ENCODE results near the gene OTUB2.
"Not testable (repeated sequence)": the region's sequence is repeated elsewhere in the genome, so short reads cannot be mapped to it uniquely, and the experiment has no call there.

Gene OTUB2

GRCh38 chr14:94059998-94060397 is 33.9 kb downstream of the OTUB2 start:
- DNase-seq, result no peak

DNA sequence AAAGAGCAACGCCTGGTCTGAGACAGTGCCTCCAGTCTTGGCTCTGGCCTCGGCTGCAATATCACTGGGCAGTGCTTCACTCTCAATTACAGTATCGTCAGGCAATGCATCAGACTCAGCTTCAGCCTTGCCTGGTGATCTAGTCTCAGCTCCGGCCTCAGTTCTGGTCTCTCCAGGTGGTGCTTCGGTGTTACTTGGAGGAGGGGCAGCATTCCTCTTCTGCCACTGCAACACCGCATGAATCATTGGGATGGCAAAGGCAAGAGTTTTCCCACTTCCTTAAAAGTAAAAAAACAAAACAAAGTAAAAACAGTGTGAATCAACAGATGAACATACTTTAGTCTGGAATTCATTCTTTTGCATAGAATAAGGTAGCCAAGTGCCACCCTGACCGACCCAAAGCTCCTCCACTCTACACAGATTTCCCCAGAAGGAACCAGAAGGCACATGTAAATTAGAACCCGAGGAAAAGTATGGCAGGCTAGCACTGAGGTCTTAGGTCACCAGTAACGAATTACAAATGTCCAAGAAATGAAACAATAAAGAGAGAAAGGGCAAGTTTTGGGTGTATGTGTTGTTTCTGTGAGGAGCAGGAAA is 36.3 kb downstream of the OTUB2 start:
- no peak for DNase-seq

DNA sequence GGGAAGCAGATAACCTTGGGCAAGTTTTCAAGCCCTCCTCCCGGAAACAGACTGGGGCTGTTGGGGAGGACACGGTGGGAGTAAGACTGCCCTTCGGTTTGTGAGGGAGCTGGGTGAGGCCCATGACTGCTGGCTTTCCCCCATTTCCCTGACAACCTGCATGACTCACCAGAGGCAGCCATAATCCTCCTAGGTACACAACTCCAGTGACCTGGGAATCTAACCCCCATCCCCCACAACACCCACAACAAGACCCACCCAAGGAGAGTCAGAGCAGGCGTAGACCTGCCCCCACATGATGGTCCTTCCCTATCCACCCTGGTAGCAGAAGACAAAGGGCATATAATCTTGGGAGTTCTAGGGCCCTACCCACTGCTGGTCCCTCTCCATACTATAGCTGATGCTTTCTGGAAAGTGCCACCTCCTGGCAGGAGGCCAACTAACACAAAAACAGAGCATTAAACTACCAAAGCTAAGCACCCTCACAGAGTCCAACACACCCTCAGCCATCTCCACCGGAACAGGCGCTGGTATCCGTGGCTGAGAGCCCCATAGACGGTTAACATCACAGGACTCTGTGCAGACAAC is 40.0 kb downstream of the OTUB2 start:
- DNase-seq, result no peak

GRCh38 chr14:94072076-94072475 is 45.9 kb downstream of the OTUB2 start:
- not testable (repeated sequence) for DNase-seq

DNA sequence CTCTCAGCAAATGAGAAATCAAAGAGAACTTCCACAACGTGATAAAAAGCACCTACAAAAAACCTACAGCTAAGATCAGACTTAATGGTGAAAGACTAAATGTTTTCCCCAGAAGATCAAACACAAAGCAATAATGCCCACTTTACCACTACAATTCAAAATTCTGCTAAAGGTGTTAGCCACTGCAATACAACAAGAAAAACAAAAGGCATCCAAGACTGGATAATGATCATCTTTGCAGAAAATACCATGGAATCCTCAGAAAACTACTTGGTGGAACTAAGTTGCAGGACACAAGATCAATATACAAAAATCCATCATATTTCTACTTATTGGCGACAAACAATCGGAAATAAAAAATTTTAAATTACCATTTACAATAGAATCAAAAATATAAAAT is 48.4 kb downstream of the OTUB2 start:
- DNase-seq, result no peak

- no peak for DNase-seq
Observed at GRCh38 chr14:94075008-94075407, 48.9 kb downstream of the OTUB2 start.

GRCh38 chr14:94077111-94077821 is 51.1 kb downstream of the OTUB2 start:
- no peak for DNase-seq

DNA sequence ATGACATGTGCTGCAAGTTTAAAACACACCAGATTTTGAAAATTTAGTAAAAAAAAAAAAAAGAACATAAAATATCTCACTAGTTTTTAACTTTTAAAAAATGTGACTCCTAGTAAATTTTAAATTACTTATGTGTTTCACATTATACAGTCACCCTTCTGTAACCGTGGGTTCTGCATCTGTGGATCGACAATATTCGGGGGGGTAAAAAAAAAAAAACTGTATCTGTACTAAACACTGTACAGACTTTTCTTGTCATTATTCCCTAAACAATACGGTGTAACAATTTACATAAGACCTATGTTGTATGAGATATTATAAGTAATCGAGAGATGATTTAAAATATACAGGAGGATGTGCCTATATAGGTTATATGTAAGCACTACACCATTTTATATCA is 51.7 kb downstream of the OTUB2 start:
- no peak for DNase-seq

DNA sequence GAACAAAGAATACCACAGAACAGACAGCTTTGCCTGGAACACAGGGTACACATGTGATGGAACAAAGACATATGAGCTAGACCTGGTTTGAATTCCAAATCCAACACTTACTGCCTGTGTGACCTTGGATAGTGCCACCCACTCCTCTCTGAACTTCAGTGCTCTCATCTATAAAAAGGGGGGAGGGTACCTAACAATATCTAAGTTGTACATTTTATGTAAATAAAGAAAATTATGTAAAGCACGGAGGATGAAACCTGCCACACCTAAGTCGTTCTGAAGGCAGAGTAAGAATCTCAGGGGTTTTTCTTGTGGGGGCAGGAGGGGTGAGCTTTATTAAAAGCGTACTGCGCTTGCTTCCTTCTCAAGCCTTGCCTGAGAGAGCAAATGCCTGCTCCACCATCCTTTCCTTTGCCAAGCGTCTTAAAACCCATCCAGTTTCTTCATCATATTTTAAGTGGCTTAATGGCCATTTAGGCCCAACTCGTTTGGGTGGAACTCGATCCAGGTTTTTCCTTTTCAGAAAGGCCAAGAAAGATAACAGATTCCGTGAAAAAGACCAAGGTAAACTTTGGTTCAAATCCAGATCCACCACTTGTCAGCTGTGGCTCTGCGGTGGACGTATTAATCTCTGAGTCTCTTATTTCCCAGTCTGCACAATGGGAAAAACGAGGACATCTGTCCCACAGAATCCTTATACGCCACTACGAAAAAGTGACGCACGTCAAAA is 53.9 kb downstream of the OTUB2 start:
- DNase-seq, result no peak

- peak; percentile 97 for DNase-seq
Observed at GRCh38 chr14:94080621-94081385, 54.7 kb downstream of the OTUB2 start, which contains the start of the genes DDX24 and IFI27L1. Gene DDX24, minus strand, starts transcription at chr14:94081202. Its CDS starts 1,460 bp downstream, at chr14:94079742. Gene IFI27L1, plus strand, starts transcription at chr14:94081310. Its CDS starts 15,628 bp downstream, at chr14:94096938.

DNA sequence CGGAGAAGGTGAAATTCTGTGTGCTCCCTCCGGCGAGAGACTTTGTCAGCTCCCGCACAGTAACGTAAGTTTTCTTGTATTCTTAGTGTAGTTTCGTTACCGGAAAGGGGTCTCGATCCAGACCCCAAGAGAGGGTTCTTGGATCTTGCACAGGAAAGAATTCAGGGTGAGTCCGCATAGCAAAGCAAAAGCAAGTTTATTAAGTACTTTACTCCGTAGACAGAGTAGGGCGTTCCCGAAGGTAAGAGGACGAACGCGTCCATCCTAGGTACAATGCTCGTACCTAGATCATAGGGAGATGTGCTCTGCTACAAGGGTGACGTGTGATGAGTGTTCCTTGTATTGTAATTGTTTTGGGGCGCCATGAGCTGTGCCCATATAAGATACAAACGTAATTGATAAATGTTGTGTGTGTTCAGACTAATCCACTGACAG is 55.3 kb downstream of the OTUB2 start:
- no peak for DNase-seq

- no peak for DNase-seq
Observed at GRCh38 chr14:94087891-94088290, 61.8 kb downstream of the OTUB2 start.

GRCh38 chr14:94088516-94088915 is 62.4 kb downstream of the OTUB2 start:
- DNase-seq, result no peak

GRCh38 chr14:94089479-94089878 is 63.3 kb downstream of the OTUB2 start:
- no peak for DNase-seq

- DNase-seq, result no peak
Observed at GRCh38 chr14:94093418-94093817, 67.3 kb downstream of the OTUB2 start.

DNA sequence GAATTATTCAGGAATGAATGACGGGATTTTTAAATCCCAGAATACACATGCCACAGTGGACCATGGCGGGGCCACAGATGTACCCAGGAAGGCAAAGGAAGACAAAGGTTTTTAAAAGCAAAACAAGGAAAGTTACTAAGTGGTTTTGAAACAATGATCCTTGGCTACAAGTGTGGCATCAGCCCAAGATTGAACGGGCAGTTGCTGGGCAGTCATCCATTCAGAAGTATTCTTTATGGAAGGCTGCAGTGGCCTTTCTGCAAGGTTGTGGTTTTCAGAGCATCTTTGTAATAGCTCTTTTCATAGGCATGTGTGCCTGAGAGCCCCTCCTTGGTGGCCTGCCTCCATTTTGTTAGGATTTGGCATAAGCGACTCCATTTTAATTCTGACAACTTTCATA is 71.0 kb downstream of the OTUB2 start:
- no peak for DNase-seq
